Globus pallidus (tissue), 1 donor: ENCODE results near the gene SGPP2.

Source experiments
- DNase-seq: peaks from one replicate; pipeline ENCODE4 v3.0.0-alpha.2; 2015; ENCODE audit warnings: low spot score

SGPP2 gene

GRCh38 chr2:222470802-222471468 is 46.6 kb downstream of the SGPP2 start:
- no peak for DNase-seq

GRCh38 chr2:222477962-222478608 is 53.7 kb downstream of the SGPP2 start:
- DNase-seq = no peak

GRCh38 chr2:222479859-222480258 is 55.5 kb downstream of the SGPP2 start:
- DNase-seq = no peak

- no peak for DNase-seq
These were observed 56.2 kb downstream of the SGPP2 start for GRCh38 chr2:222480497-222480896.

GRCh38 chr2:222481941-222482340 is 57.6 kb downstream of the SGPP2 start:
- DNase-seq = no peak

- no peak for DNase-seq
These were observed 59.2 kb downstream of the SGPP2 start for GRCh38 chr2:222483513-222484039.

- no peak for DNase-seq
These were observed 61.2 kb downstream of the SGPP2 start for GRCh38 chr2:222485367-222486211.

- no peak for DNase-seq
These were observed 65.8 kb downstream of the SGPP2 start for GRCh38 chr2:222490131-222490530.

- no peak for DNase-seq
These were observed 68.3 kb downstream of the SGPP2 start for GRCh38 chr2:222492683-222493082.

- DNase-seq = no peak
These were observed 69.9 kb downstream of the SGPP2 start for GRCh38 chr2:222494104-222494739.

- DNase-seq = no peak
These were observed 71.0 kb downstream of the SGPP2 start for GRCh38 chr2:222495388-222495787.

- DNase-seq = no peak
These were observed 74.9 kb downstream of the SGPP2 start for GRCh38 chr2:222499226-222499625.

- DNase-seq = no peak
These were observed 79.8 kb downstream of the SGPP2 start for GRCh38 chr2:222504191-222504590.

- no peak for DNase-seq
These were observed 80.4 kb downstream of the SGPP2 start for GRCh38 chr2:222504719-222505118.

GRCh38 chr2:222506230-222506935 is 82.0 kb downstream of the SGPP2 start:
- no peak for DNase-seq

- DNase-seq = no peak
These were observed 90.6 kb downstream of the SGPP2 start for GRCh38 chr2:222514901-222515300.

GRCh38 chr2:222518570-222519381 is 94.4 kb downstream of the SGPP2 start:
- DNase-seq = no peak

GRCh38 chr2:222521099-222521498 is 96.8 kb downstream of the SGPP2 start:
- DNase-seq = no peak

- no peak for DNase-seq
These were observed 97.7 kb downstream of the SGPP2 start for GRCh38 chr2:222522082-222522481.

GRCh38 chr2:222523783-222524544 is 99.6 kb downstream of the SGPP2 start:
- DNase-seq = no peak
